HG03565 (cell line): ENCODE data around the gene CARS1.
"Not testable (repeated sequence)": the region's sequence is repeated elsewhere in the genome, so short reads cannot be mapped to it uniquely, and the experiment has no call there.

Experiments
- ATAC-seq: cut with Tn5 transposase; IDR thresholded peaks from one replicate; pipeline ENCODE4 v1.9.1; 2021; ENCODE audit warnings: mild to moderate bottlenecking, moderate library complexity; ENCODE audit not compliant: unreplicated experiment

Gene CARS1

DNA sequence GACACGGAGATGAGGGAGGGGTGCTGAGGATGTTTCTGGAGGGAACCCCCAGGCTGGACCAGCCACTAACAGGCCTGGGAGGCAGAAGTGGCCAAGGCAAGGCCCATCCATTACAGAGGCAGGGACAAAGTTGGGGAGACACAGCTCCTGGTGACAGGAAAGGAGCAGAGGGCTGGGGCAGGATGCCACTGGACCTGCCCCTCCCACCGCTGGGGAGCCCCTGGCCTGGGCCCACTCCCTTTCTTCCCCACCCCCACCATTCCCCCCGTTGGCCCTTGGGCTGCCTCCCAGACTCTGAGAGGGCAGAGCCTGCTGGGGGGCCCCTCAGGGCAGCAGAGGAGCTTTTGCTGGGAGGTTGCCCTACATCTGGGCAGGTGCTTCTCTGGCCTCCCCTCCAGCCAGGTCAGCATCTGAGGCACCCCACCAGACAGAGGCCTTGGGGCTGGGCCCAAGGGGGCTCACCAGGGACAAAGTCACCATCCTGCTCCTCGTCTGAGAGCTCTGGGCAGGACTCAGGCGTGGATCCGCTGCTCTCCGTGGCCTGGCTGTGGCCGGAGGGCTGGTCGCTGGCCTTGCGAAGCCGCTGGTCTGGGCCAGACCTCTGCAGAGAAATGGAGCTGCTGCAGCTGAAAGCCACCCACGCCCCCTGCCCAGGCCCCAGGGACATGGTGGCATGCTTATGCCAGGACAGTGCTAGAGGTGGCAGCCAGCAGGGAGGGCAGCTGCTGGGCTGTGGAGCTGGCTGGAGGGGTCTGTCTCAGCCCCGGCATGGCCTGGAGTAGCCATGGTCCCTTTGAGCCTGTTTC, 33.1 kb upstream of the CARS1 start:
- ATAC-seq = no peak

DNA sequence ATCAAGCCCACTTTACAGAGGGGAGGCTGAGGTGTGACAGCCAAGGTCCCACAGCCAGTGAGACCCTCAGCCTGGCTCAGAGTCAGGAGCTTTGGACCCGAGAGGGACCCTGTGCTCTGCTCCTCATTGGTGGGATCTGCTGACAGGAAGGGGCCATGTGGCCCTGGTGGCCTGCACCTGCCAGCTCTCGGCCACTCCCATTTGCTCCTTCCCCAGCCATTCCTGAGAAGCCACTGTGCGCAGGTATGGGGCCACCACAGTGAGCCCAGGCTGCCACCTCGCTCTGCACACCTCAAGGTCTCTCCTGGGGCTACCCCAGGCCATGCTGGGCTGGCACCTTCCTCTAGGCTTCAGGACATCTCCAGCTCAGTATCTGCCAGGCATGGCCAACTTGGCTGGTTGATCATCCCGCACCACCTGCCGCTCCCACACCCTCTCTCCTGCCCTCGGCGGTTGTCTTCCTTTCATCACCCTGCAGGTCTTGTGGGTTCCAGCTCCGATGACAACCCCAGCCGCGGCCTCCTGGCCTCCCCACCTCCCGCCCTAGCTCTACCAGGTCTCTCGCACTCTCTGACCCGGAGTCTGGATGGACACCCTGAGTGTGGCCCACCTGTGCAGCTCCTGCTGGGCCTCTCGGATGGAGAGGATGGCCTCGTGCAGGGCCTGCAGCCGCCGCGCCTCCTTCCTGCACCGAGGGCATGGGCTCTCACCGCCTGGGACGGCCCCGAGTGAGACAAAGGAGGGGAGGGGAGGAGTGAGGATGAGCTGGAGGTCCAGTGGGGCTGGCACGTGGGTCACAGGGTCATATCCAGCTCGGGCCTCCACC, 32.2 kb upstream of the CARS1 start:
- ATAC-seq = no peak

DNA sequence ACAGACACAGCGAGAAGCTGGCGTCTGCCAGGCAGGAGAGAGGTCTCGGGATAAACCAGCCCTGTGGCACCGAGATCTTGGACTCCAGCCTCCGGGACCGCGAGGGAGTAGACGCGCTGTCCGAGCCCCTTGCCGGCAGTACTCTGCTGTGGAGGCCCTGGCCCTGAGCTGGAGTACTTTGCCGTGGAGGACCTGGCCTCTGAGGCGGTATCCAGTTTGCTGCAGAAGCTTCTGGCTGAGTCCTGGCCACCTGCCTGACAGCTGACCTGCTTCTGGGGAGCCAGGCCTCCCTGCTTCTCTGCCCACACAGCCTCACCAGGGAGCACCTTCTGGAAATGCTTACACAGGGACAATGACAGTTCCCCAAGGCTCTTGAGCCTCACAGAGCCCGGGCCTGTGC, 31.6 kb upstream of the CARS1 start:
- no peak for ATAC-seq

DNA sequence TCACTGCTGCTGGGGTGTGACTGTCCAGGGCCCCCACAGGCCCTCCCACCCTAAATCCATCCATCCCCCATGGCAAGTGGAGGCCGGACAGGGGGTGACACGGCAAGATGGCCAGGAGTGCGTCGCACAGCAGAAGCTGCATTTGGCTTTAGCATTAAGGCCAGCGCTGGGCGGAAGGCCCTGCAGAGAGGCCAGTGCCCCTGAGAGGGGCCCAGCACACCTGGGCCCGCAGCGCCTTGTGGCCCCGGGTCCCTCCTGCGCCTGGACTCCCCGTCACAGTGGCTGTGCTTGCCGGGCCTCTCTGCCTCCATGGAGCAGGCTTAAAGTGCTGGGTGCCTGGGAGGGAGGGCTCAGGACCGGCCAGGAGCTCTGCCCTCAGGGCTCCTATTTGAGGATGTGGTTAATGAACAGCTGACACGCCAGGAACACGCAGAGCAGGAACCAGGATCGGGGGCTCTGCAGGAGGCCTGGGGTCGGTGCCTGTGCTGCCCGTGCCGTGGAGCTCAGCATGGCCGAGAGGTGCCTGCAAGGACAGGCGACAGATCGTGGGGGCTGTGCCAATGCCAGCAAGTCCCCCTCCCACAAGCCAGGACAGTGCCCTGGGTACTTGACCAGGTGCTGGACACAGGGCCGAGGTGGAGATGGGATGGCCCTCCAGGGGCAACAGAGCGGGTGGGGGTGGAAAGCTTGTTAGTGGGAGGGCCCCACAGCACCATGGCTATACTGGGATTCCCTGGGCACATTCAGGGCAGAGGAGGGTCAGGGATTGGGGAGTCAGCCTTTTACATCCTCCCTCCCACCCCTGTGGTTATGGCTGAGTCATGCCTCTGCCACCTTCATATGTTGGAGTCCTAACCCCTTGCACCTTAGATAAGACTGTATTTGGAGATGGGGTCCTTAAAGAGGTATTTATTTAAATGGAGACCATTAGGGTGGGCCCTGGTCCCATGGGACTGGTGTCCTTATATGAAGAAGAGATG, 30.9 kb upstream of the CARS1 start:
- no peak for ATAC-seq

DNA sequence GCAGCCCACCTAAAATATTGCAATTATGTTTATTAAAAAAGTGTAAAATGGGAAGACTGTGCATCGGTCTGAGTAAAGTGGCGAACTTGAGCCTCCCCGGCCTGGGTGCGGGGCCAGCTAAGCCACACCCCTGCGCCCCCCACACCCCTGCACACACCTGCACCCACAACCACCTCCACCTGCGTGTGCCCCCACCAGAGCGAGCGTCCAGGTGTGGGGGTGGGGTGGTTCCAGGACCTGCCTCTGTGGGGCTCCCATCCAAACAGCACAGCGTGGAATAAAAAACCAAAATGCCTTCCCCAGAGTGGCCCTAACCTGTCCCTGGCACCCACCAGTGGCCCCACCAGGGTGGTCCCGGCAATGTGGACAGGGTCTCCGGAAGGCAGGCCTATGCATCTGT, 30.1 kb upstream of the CARS1 start:
- ATAC-seq = no peak

DNA sequence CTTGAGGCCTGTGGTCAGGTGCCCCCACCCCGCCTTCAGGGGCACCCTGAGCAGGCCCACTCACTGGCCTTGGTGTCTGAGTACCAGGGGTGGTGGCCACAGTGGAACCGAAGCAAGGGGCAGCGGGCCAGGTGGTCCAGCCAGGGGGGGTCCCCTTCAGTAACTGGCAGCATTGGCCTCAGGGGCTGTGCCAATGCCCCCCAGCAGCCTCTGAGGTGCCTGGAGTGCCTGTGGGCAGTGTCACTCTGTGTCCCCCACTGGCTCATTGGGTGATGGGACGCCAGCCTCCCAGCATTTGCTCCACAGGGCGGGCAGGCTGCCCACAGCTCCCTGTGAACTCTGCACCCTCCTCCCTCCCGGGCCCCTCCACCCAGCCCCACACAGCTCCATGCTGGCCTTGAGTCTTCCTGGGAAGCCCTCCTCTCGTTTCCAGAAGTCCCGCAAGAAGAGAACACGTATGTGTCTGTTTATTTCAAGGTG, 29.5 kb upstream of the CARS1 start:
- no peak for ATAC-seq

DNA sequence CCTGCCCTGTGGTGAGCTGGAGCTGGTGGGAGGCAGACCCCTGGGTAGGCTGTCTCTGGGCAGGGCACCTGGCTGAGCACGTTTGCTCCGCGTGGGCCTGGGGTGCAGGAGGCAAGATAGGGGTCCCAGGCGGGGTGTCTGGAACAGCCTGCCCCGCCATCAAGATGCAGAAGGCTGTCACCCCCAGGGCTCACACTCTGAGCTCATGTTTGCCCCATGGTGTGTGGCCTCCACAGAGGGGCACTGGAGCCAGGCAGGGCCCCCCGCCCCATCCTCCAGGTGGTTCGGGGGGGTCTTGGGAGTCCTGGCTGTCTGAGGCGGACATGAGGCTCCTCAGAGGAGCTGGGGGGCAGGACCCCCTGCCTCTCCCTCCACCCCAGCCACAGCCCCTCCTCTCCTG, 28.9 kb upstream of the CARS1 start:
- ATAC-seq = no peak

DNA sequence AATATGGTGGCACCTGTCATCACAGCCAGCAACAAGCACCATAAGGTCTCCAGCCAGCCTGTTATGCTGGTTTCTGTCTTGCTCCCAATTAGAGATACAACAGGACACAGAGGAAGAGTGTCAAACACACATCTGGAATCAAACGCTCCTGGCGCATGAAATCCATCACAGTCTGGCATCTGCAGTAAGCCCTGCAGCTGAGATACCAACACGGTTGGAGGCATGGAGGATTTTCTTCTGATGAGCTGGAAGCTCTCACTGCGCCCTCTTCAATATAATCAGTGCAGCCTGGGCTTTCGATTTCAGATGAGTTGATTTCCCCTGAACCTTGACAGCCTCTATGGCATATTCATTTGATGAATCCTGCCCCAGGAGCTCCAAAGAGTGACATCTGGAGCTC, 27.8 kb upstream of the CARS1 start:
- no peak for ATAC-seq

DNA sequence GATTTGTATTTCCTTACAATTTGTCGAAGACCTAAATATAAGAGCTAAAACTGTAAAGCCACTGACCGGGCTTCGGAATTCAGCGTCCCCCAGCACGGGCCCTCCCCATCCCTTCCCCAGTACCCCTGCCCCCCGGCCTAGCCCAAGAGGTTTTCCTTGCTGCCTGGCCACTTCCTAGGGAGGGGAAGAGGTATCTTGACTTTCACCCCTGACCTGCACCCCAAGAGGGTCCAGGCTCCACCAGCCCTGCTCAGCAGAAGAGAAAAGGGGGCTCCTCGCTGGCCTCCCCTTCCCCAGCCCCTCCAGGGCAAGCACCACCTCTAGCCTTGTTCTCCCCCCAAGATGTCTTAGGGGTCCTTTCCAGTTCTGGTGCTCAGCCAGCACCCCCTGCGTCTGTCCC, 26.1 kb upstream of the CARS1 start:
- no peak for ATAC-seq

DNA sequence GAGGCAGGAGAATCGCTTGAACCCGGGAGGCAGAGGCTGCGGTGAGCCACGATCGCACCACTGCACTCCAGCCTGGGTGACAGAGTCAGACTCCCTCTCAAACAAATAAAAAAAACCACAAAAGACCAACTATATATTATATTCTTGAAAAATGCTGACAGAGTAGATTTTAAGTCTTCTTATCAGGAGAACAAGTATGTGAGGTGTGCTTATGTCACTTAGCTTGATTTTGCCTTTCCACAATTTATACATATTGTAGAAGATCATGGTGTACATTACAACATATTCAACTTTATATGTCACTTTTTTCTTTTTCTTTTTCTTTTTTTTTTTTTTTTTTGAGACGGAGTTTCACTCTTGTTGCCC, 24.1 kb upstream of the CARS1 start:
- no peak for ATAC-seq

DNA sequence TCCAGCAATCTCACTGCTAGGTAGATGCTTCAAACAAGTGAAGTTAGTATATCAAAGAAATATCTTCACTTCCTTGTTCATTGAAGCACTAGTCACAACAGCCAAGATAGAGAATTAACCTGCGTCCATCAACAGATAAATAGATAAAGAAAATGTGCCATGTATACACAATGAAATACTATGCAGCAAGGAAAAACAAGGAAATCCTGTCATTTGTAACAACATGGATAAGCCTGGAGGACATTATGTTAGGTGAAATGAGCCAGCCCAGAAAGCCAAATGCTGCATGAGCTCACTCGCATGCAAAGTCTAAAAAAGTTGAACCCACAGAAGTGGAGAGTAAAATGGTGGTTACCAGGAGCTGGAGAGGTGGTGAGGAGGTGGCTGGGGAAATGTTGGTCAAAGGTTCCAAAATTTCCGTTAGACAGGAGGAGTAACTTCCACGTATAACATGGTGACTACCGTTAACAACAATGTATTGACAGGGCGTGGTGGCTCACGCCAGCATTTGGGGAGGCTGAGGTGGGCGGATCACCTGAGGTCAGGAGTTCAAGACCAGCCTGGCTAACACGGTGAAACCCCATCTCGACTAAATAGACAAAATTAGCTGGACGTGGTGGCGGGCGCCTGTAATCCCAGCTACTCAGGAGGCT, 23.6 kb upstream of the CARS1 start:
- ATAC-seq = no peak

DNA sequence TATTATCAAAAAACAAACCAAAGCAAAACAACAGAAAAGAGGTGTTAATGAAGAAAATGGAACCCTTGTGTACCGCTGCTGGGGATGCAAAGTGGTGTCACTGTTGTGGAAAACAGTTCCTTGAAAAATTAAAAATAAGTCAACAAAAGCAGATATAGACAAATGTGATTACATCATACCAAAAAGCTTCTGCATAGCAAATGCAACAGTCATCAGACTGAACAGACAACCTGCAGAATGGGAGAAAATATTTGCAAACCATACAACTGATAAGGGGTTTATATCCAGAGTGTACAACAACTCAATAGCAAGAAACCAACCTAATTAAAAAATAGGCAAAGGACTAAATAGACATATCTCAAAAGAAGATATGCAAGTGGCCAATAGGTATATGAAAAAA, 22.9 kb upstream of the CARS1 start:
- ATAC-seq = no peak

DNA sequence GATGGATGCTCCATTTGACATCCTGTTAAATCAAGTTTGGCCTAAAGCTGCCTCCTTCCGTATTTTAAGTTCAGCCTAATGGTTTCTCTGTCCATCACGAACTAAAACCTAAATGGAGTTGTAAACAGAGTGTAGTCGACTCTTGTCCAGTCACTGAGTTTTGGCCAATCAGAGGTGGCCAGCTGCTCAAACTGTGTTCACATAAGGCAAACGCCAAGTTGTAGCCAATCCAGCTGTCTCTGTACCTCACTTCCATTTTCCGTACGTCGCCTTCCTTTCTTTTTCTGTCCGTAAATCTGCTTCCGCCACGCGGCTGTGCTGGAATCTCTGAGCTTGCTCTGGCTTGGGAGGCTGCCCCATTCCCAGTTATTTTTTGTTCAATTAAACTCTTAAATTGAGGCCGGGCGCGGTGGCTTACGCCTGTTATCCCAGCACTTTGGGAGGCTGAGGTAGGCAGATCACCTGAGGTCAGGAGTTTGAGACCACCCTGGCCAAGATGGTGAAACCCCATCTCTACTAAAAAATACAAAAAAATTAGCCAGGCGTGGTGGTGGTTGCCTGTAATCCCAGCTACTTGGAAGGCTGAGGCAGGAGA, 20.7 kb upstream of the CARS1 start:
- no peak for ATAC-seq

DNA sequence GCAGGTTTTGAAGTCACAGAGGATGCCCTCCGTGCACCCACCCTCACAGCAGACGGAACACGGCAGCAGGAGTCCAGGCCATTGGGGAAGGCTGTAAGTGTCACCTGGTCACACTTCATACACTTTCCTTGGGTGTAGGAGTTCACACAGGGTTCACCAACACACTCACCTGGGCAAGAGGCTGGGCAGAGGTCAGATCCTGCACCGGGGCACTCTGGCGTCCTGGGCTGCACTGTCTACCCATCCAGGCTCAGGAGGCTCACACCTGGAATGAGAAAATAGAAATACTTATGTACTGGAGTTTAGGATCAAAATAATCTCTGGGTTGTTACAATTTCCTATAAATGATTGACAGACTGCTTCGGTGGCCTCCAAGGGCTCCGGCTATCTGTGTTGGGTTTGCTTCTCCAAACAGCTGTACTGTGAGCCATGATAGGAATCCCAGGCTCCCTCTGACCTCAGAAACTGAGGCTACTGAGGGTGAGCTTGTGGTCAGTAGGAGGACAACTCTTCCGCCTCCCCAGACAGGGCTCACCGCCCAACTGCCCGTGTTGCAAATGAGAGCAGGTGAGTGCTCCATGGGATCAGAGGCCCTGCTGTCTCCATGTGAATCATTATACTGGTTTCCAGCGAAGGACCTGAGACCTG, 20.1 kb upstream of the CARS1 start:
- no peak for ATAC-seq

DNA sequence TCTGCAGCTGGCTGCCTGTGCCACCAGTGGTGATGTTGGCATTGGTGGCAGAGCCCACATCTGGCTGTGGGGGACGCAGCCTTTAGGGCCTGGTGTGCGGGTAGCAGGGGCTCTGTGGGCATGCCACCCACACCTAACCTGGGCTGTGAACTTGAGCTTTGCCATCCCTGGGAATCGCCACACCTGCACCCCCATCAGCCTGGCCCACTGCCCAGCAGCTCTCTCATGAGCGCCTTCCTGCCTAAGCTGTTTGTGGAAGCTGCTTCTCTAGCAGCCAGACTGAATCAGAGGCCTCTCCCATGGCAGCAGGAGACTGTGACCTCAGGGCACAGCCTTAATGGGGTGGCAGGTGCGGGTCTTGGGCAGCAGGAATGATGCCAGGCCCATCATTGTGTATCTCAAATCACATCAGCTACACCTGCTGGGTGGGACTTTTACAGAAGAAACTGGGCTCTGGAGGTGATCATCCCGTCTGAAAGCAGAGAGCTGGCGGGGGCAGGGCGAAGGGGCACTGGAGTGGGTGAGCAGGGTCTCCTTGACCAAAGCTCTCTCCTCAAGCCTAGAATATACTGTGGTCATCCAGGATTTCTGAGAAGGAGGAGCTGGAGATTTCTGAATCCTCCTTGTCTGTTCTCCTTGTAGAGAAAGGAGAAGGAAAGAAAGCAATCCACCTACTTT, 17.8 kb upstream of the CARS1 start:
- ATAC-seq = no peak

DNA sequence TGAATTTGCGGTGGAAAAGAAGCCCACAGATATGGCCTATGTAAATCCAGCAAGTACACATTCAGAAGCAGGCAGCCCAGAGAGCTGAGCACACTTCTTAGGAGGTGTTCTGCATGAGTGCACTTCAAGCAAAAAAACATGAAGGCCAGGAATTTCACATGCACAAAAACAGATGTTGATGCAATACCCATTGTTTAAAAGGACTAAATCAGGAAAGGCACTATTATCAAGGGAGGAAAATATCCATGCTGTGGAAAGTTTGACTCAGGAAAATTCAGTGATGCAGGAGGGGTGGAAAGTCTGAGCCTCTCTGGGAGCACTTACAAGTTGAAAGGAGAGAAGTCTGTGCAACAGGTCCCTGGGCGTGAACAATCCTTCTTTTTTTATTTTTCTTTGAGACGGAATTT, 15.8 kb upstream of the CARS1 start:
- ATAC-seq = no peak

DNA sequence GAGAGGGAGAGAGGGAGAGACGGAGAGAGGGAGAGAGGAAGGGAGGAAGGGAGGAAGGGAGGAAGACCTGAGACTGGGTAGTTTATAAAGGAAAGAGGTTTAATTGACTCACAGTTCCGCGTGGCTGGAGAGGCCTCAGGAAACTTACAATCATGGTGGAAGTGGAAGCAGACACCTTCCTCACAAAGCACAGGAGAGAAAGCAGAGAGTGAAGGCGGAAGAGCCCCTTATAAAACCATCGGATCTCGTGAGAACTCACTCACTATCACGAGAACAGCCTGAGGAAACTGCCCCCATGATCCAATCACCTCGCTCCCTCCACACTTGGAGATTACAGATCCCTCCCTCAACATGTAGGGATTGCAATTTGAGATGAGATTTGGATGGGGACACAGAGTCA, 12.2 kb upstream of the CARS1 start:
- no peak for ATAC-seq

DNA sequence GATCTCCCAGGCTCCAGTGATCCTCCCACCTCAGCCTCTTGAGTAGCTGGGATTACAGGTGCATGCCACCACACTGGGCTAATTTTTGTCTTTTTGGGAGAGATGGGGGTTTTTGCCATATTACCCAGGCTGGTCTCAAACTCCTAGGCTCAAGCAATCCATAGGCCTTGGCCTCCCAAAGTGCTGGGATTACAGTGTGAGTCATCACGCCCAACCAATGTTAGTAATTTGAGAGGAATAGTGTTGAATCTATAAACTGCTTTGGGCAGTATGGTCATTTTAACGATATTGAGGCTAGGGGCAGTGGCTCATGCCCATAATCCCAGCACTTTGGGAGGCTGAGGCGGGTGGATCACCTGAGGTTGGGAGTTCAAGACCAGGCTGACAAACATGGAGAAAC, 9.1 kb upstream of the CARS1 start:
- not testable (repeated sequence) for ATAC-seq

DNA sequence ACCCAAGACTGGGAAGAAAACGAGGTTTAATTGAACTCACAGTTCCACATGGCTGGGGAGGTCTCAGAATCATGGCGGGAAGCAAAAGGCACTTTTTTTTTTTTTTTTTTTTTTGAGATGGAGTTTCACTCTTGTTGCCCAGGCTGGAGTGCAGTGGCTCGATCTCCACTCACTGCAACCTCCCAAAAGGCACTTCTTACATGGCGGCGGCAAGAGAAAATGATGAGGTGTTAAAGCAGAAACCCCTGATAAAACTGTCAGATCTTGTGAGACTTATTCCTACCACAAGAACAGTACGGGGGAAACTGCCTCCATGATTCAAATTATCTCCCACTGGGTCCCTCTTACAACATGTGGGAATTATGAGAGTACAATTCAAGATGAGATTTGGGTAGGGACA, 7.5 kb upstream of the CARS1 start:
- not testable (repeated sequence) for ATAC-seq
